K562 (cell line): ENCODE data around the gene FMNL1. TPM values are rescaled to one million over a fixed set of nuclear protein-coding genes. Genes with fewer than 3 reads are reported as not detected.

Experiments used
- ATAC-seq: fragments of 200-7000 bp; cut with Tn5 transposase; 3 replicates; pipeline ENCODE4 v1.9.1; 2020; ENCODE audit warnings: moderate library complexity
- BruUV-seq: library from RNA; stranded (reverse); fragments of 400-500 nt; replicated peaks from 2 replicates; lab custom pipeline; 2021; lab: Mats Ljungman, UMichigan
- CTCF ChIA-PET: fragments of 300-600 bp; formaldehyde crosslinking; extraction: SDS; loops from one replicate; lab custom pipeline; 2021; ENCODE audit warnings: low intra/inter-chr PET ratio; lab: Yijun Ruan, JAX
- POLR2A ChIA-PET: fragments of 300-600, 350-650 bp; sonication (Branson Sonifier 250); formaldehyde crosslinking; extraction: SDS; loops from one replicate; lab custom pipeline; 2021; ENCODE audit warnings: antibody characterized with exemption, inconsistent platforms; lab: Yijun Ruan, JAX
- DNase-seq, 4 experiments: peaks; one replicate each; pipeline versions ENCODE4 v3.0.0 to v3.0.0-alpha.2; 2011 to 2018; ENCODE audit warnings: low spot score in 3 of 4, mixed read lengths in 3 of 4; ENCODE audit errors: extremely low read depth in 1 of 4
- FAIRE-seq: peaks from 2 replicates; lab custom pipeline; 2011; peaks lifted over from hg19 to GRCh38; lab: Jason Lieb, UNC
- H2AFZ ChIP-seq: 2 replicates; pipeline ENCODE4 v1.6.0; 2011; ENCODE audit warnings: low read depth, low read length, control low read depth, inconsistent platforms
- H3K27ac ChIP-seq: fragments of 200-600 bp; 3 replicates; pipeline ENCODE4 v1.8.0; 2011; ENCODE audit warnings: low read depth, mild to moderate bottlenecking, control low read depth, inconsistent platforms, low read length, moderate library complexity, mixed read lengths; ENCODE audit errors: extremely low read depth
- H3K27me3 ChIP-seq, 2 experiments: fragments of 300-600 bp in 1 of 2; 2 replicates in 1 of 2; 3 replicates in 1 of 2; pipeline versions ENCODE4 v1.6.0 to v1.8.0; 2011; ENCODE audit warnings: inconsistent platforms in 2 of 2, low read length in 2 of 2, mild to moderate bottlenecking in 1 of 2, mixed read lengths in 1 of 2, moderate library complexity in 1 of 2; ENCODE audit not compliant: control insufficient read depth in 2 of 2, insufficient read depth in 2 of 2
- H3K36me3 ChIP-seq: fragments of 300-600 bp; 3 replicates; pipeline ENCODE4 v1.8.0; 2011; ENCODE audit warnings: mild to moderate bottlenecking, low read length, inconsistent platforms; ENCODE audit not compliant: control insufficient read depth, insufficient read depth
- H3K4me1 ChIP-seq, 2 experiments: fragments of 200-600 bp in 1 of 2; replicated peaks in 1 of 2; 2 replicates in 1 of 2; 3 replicates in 1 of 2; pipeline versions ENCODE4 v1.5.1 to v1.8.0; 2011; ENCODE audit warnings: inconsistent platforms in 2 of 2, low read length in 2 of 2, mild to moderate bottlenecking in 1 of 2, mixed read lengths in 1 of 2, moderate library complexity in 1 of 2; ENCODE audit not compliant: control insufficient read depth in 2 of 2, insufficient read depth in 2 of 2
- H3K4me2 ChIP-seq: 2 replicates; pipeline ENCODE4 v1.6.1; 2011; ENCODE audit warnings: low read length, control low read depth, inconsistent platforms, mixed read lengths; ENCODE audit not compliant: insufficient read depth
- H3K4me3 ChIP-seq: fragments of 200-600 bp; sonication (generic), shearing (Covaris generic); 2 replicates; pipeline ENCODE4 v1.5.1; 2016; ENCODE audit warnings: control low read depth, inconsistent platforms
- H3K79me2 ChIP-seq: fragments of 200-600 bp; 3 replicates; pipeline ENCODE4 v1.8.0; 2011; ENCODE audit warnings: low read length, inconsistent platforms; ENCODE audit not compliant: control insufficient read depth, insufficient read depth
- H3K9ac ChIP-seq, 2 experiments: 2 replicates each; pipeline versions ENCODE4 v1.6.0 to v1.6.1; 2011; ENCODE audit warnings: low read depth in 2 of 2, low read length in 2 of 2, control low read depth in 1 of 2, inconsistent platforms in 1 of 2, mild to moderate bottlenecking in 1 of 2, mixed read lengths in 1 of 2; ENCODE audit not compliant: insufficient read depth in 1 of 2
- H3K9me1 ChIP-seq: one replicate; pipeline ENCODE4 v1.6.0; 2011; ENCODE audit warnings: inconsistent platforms, mild to moderate bottlenecking, low read length, moderate library complexity; ENCODE audit not compliant: control insufficient read depth, insufficient read depth
- H3K9me3 ChIP-seq: replicated peaks from 2 replicates; pipeline ENCODE4 v1.5.1; 2011; ENCODE audit warnings: low read depth, low read length, inconsistent platforms; ENCODE audit not compliant: control insufficient read depth, insufficient read depth
- H4K20me1 ChIP-seq: replicated peaks from 2 replicates; pipeline ENCODE4 v1.6.1; 2011; ENCODE audit warnings: low read length, inconsistent platforms, mixed read lengths; ENCODE audit not compliant: control insufficient read depth, insufficient read depth
- POLR2G ChIP-seq: fragments of 200-400 bp; formaldehyde crosslinking; IDR thresholded peaks from 2 replicates; pipeline ENCODE4 v1.6.1; 2017; ENCODE audit warnings: low read depth, mild to moderate bottlenecking, antibody characterized with exemption, low read length, moderate library complexity
- STAT6 ChIP-seq: sonication (generic); formaldehyde crosslinking; IDR thresholded peaks from 2 replicates; pipeline ENCODE4 v1.8.1; 2023; ENCODE audit warnings: mild to moderate bottlenecking, missing genetic modification reagents
- ZHX1 ChIP-seq: fragments of 150-350 bp; conservative IDR thresholded peaks from 2 replicates; pipeline ENCODE4 v1.6.1; 2014; ENCODE audit warnings: low read length
- WGBS: fragments of 100-300 bp; shearing (Covaris generic); methylation state at CpG from one replicate; pipeline ENCODE4 v1.1.6; 2016; ENCODE audit warnings: low coverage, mixed read lengths; ENCODE audit not compliant: insufficient coverage; ENCODE audit errors: missing lambda C conversion rate; 5-methylcytosine and 5-hydroxymethylcytosine counted together
- in situ Hi-C: fragments of 300-500 bp; cut with MboI; formaldehyde crosslinking; loops from 4 replicates; pipeline ENCODE4 v1.15.0; 2018; ENCODE audit warnings: inconsistent platforms, mixed read lengths
- intact Hi-C: fragments of 100-400 bp; cut with micrococcal nuclease; formaldehyde crosslinking; loops from 2 replicates; pipeline ENCODE4 v1.14.2; 2022
- polyA plus RNA-seq, 8 experiments: library from polyadenylated mRNA; depleted of rRNA in 4 of 8; stranded (reverse) in 5 of 8; unstranded in 3 of 8; fragments of >200 nt; fragmentation: Nextera tagmentation in 2 of 8; fragmentation: Illumina TruSeq in 1 of 8; extraction: Ambion mirVana in 2 of 8; extraction: Trizol in 1 of 8; gene quantifications; 2 replicates each; pipeline versions ENCODE4 v1.2.1 to v1.2.3, GENCODE V29; 2011 to 2014; ENCODE audit warnings: inconsistent platforms in 1 of 8, missing spikeins in 1 of 8
- total RNA-seq, 7 experiments: library from RNA; depleted of rRNA in 6 of 7; stranded (reverse); fragments of >200 nt in 6 of 7; fragmentation: Illumina TruSeq in 2 of 7; extraction: Trizol in 2 of 7; gene quantifications; 2 replicates each; pipeline versions ENCODE4 v1.2.1 to v1.2.3, GENCODE V29; 2011 to 2021; ENCODE audit warnings: low replicate concordance in 1 of 7

FMNL1 gene
- total and polyA plus RNA-seq, 9 of the 15 experiments (the other 6 are each of a cell fraction or from before 2014, with no cell fraction given): 0.70 to 36.6 (median 7.7) TPM

DNA sequence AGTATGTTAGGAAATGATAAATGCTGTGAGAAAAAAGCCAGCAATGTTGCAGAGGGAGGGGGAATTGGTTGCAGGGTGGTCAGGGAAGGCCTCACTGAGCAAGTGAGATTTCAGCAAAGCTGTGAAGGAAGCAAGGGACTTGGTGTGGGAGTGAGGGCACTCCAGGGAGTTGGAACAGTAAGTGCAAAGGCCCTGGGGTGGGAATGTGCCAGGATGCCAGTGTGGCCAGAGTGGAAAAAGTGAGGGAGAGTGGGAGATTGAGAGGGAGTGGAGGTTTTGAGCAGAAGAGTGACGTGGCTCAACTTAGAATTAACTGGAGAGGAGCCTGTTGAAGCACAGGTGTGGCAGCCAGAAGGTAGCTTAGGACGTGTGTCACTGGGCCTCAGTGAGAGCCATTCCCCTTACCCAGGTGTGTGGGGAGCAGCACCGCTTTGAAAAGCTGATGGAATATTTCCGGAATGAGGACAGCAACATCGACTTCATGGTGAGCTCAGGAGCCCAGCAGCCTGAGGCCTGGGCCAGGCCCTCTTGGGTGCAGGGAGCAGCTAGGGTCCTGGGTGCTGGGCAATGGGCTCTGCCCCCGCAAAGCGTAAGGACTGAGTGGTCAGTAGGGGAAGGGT is 16.6 kb downstream of the FMNL1 start (continued):
- no peak for TF ChIP-seq ZHX1

DNA sequence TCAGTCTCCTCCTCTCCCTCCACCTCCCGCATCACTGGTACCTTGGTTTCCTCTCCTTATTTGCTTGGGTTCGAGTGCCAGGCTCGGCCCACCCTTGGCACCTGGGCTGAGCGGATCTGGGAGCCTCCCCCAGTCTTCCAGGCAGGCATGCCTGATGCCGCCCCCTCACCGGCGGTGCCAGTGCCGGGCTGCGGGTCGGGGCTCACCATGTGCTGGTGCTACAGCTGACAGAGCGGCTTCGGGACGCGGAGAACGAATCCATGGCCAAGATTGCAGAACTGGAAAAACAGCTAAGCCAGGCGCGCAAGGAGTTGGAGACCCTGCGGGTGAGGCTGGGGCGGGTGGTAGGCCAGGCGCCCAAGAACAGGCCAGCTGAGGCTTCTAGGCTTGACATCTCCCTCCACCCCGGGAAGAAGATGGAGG is 19.2 kb downstream of the FMNL1 start:
- no peak overlapping the region for H3K4me3 ChIP-seq
- no peaks in the 10 kb centered on the region for H3K9me1 ChIP-seq
- intact Hi-C loops: no loop called here
- H3K4me1 ChIP-seq: peaks cover 0 to 27% of the 10 kb centered on the region in 2 experiments; a peak in 1 of 5 replicates
- no peak for ATAC-seq
- H3K79me2 ChIP-seq: no peaks in the 10 kb centered on the region
- H3K4me2 ChIP-seq: no peak overlapping the region
- ChIA-PET POLR2A (no interaction called here), CTCF (interaction anchor here (1.6 kb wide), 1 partner anchor 22 kb away, joined by 4 read pairs; no protein-coding TSS in a partner anchor)
- no peak overlapping the region for H2AFZ ChIP-seq
- no peak overlapping the region for H3K27ac ChIP-seq
- H3K9ac ChIP-seq: peak overlapping the region in 1 of 2 experiments; percentile 20; a peak in 1 of 4 replicates
- no peak for FAIRE-seq
- 0 out of 2 replicates have a peak, but pooled peaks have one; percentile 32 for TF ChIP-seq POLR2G
- no peak for TF ChIP-seq STAT6 (CRISPR knock-in tag)
- TF ChIP-seq, all 486 proteins: peak for 1
- H3K36me3 ChIP-seq: peaks cover 46% of the 10 kb centered on the region; the same call in 2 of the 3 replicates
- 92% methylated on average over 16 of the region's 21 CpGs for WGBS
- no peaks in the 10 kb centered on the region for H4K20me1 ChIP-seq
- no TSS peak for BruUV-seq
- no peaks in the 10 kb centered on the region for H3K27me3 ChIP-seq
- H3K9me3 ChIP-seq: no peaks in the 10 kb centered on the region
- in situ Hi-C loops: no loop called here
- no peak for DNase-seq
